Colonic mucosa (tissue), 4 donors: ENCODE results near the gene GUCA1C. TPM values are rescaled to one million over a fixed set of nuclear protein-coding genes. Genes with fewer than 3 reads are reported as not detected.

Source experiments
- DNase-seq: peaks from one replicate; pipeline ENCODE4 v3.0.0-alpha.2; 2020
- H3K27ac ChIP-seq: fragments of 200-600 bp; one replicate; pipeline ENCODE4 v1.8.0; 2021
- H3K27me3 ChIP-seq: fragments of 200-600 bp; one replicate; pipeline ENCODE4 v1.8.0; 2021
- H3K36me3 ChIP-seq: fragments of 200-600 bp; one replicate; pipeline ENCODE4 v1.8.0; 2021
- H3K4me1 ChIP-seq: fragments of 200-600 bp; one replicate; pipeline ENCODE4 v1.8.0; 2021; ENCODE audit warnings: mild to moderate bottlenecking
- H3K4me3 ChIP-seq: fragments of 200-600 bp; one replicate; pipeline ENCODE4 v1.8.0; 2021
- H3K9ac ChIP-seq, 2 donors: one replicate each; pipeline ENCODE4 v1.7.0; 2013; ENCODE audit warnings: control low read depth in 2 of 2, low read depth in 2 of 2, low read length in 2 of 2
- H3K9me3 ChIP-seq: fragments of 200-600 bp; one replicate; pipeline ENCODE4 v1.8.0; 2021
- intact Hi-C: fragments of 100-400 bp; cut with DNase I; formaldehyde crosslinking; loops from one replicate; pipeline ENCODE4 v1.14.1; 2022
- total RNA-seq, 2 donors: library from RNA; stranded (reverse); fragmentation: NEBNext Ultra II Directional in 1 of 2; extraction: Animal tissue kit (Norgen Biotek cat#: 25700) in 1 of 2; gene quantifications; one replicate each; pipeline ENCODE4 v1.2.1, GENCODE V29; 2021
- TF ChIP-seq, protein P1 (sequence below): fragments of 200-600 bp; IDR thresholded peaks from one replicate; pipeline ENCODE4 v1.8.0; 2022; ENCODE audit warnings: antibody characterized with exemption, mild to moderate bottlenecking
- donor health status: healthy.
- donor health status: DM: no; HTN: no; CAD: no.
- donor health status: DM: no; HTN: no; CAD: no.

GUCA1C gene
- total RNA-seq, 2 donors from 2014 or later = not detected

DNA sequence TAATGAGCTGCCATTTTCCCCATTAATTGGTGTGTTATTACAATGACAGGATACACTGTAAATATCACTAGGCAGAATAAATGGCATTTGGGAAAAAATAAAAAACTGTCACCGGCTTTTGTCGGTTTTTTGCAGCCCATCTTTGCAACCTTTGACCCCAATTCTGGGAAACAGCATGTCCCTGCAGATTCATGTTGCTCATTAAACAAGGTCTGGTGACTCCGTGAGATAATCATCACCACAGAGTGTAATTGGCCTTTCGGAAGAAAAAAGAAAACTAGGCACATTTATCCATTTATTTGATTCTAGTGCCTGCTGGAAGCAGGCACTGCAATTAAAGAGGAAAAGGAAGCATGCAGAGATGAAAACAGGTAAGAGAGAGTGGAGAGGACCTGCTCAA is 66.6 kb downstream of the GUCA1C start:
- H3K4me1 ChIP-seq = no peaks in the 10 kb centered on the region
- H3K27me3 ChIP-seq = no peaks in the 10 kb centered on the region
- TF ChIP-seq, protein P1, sequence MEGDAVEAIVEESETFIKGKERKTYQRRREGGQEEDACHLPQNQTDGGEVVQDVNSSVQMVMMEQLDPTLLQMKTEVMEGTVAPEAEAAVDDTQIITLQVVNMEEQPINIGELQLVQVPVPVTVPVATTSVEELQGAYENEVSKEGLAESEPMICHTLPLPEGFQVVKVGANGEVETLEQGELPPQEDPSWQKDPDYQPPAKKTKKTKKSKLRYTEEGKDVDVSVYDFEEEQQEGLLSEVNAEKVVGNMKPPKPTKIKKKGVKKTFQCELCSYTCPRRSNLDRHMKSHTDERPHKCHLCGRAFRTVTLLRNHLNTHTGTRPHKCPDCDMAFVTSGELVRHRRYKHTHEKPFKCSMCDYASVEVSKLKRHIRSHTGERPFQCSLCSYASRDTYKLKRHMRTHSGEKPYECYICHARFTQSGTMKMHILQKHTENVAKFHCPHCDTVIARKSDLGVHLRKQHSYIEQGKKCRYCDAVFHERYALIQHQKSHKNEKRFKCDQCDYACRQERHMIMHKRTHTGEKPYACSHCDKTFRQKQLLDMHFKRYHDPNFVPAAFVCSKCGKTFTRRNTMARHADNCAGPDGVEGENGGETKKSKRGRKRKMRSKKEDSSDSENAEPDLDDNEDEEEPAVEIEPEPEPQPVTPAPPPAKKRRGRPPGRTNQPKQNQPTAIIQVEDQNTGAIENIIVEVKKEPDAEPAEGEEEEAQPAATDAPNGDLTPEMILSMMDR = no peak
- no peaks in the 10 kb centered on the region for H3K9me3 ChIP-seq
- H3K36me3 ChIP-seq = no peaks in the 10 kb centered on the region
- DNase-seq = no peak
- intact Hi-C loops = no loop called here
- no peak overlapping the region for H3K27ac ChIP-seq
- no peak overlapping the region for H3K4me3 ChIP-seq
- H3K9ac ChIP-seq = no peak overlapping the region

DNA sequence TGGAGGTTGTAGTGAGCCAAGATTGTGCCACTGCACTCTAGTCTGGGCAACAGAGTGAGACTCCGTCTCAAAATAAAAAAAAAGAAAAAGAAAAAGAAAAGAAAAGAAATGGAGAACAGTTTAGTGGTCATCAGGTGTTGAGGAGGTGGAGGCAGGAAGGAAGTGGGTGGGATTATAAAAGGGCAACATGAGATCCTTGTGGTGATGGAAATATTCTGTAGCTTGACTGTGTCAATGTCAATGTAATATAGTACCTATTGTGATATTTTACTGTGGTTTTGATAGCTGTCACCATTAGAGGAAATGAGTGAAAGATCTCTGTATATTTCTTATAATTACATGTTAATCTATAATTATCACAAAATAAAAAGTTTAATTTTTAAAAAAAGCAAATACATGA is 70.3 kb downstream of the GUCA1C start:
- H3K27ac ChIP-seq = no peak overlapping the region
- no peaks in the 10 kb centered on the region for H3K36me3 ChIP-seq
- no peaks in the 10 kb centered on the region for H3K9me3 ChIP-seq
- H3K27me3 ChIP-seq = no peaks in the 10 kb centered on the region
- TF ChIP-seq, protein P1 = no peak
- DNase-seq = no peak
- H3K4me3 ChIP-seq = no peak overlapping the region
- intact Hi-C loops = no loop called here
- H3K4me1 ChIP-seq = no peaks in the 10 kb centered on the region
- H3K9ac ChIP-seq = no peak overlapping the region

DNA sequence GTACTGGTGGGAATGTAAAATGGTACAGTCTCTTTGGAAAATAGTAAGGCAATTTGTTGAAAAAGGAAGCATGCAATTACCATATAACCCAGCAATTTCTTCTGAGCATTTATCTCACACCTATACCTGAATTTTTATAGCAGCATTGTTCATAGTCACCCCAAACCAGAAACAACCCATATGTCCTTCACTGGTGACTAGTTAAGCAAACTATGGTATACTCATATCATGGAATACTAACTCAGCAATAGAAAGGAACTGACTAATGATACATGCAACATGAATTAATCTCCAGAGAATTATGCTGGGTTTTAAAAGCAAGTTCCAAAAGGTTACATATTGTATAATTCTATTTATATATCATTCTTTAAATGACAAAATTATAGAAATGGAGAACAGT is 70.9 kb downstream of the GUCA1C start:
- no peak overlapping the region for H3K27ac ChIP-seq
- H3K9me3 ChIP-seq = no peaks in the 10 kb centered on the region
- DNase-seq = no peak
- intact Hi-C loops = no loop called here
- no peak overlapping the region for H3K4me3 ChIP-seq
- H3K4me1 ChIP-seq = no peaks in the 10 kb centered on the region
- H3K9ac ChIP-seq = no peak overlapping the region
- no peaks in the 10 kb centered on the region for H3K36me3 ChIP-seq
- TF ChIP-seq, protein P1 = no peak
- H3K27me3 ChIP-seq = no peaks in the 10 kb centered on the region

DNA sequence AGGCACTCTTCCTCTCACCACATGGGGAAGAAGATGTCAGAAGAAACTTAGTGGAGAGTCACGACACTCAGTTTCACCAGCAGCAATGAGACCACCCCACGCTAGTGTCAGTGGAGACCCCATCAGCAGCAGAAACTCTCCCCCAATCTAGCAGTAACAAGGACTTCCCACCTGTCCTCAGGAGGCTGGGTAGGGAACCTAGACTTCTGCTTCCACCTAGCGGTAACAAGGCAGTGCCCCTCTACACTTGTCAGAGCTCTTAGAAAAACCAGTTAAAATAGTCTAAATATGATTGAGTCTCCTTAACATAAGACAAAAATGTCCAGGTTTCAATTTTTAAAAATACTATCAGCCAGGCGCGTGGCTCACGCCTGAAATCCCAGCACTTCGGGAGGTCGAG is 73.8 kb downstream of the GUCA1C start:
- Histone ChIP-seq H3K9ac (no peak overlapping the region), H3K27me3 (no peaks in the 10 kb centered on the region), H3K27ac (no peak overlapping the region), H3K4me1 (no peaks in the 10 kb centered on the region), H3K4me3 (no peak overlapping the region), H3K9me3 (no peaks in the 10 kb centered on the region), H3K36me3 (no peaks in the 10 kb centered on the region)
- TF ChIP-seq, protein P1 = no peak
- intact Hi-C loops = no loop called here
- DNase-seq = no peak

DNA sequence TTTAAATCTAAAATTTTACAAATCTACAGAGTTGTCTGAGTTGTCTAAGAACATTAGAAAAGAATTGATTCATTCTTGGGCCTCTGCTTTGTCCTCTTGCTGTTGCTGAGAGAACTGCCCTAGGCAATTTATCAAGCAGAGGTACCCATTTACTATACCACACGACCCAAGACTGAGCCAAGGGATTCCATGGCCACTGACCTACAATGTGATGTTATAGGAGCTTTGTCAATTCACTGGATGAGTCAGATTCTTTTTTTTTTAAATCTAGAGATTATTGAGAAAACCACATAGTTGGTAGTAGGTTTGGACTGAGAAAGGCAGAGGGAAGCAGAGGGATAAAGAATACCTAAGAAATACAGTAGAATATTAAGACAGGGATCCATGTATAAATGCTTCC is 75.8 kb downstream of the GUCA1C start:
- H3K4me1 ChIP-seq = no peaks in the 10 kb centered on the region
- H3K36me3 ChIP-seq = no peaks in the 10 kb centered on the region
- DNase-seq = no peak
- no peak overlapping the region for H3K27ac ChIP-seq
- no peak overlapping the region for H3K9ac ChIP-seq
- TF ChIP-seq, protein P1 = no peak
- intact Hi-C loops = no loop called here
- no peaks in the 10 kb centered on the region for H3K9me3 ChIP-seq
- no peak overlapping the region for H3K4me3 ChIP-seq
- no peaks in the 10 kb centered on the region for H3K27me3 ChIP-seq

DNA sequence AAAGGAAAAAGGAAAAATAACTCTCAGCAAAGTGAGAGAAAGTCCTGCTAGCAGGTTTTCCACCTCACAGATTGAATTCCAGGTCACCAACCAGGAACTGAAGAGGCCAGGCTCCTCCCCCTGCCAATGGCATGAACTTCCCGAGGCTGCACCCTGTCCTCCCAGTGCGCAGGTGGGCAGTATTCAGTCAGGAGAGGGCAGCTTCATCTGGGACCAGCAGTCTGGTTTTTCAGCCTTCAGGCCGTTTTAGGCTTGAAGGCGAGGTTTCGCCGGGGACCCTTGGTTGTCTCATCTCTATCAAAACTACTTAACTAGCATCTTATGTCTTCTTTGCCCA is 89.9 kb downstream of the GUCA1C start:
- Histone ChIP-seq H3K4me1 (no peaks in the 10 kb centered on the region), H3K4me3 (no peak overlapping the region), H3K36me3 (no peaks in the 10 kb centered on the region), H3K9ac (no peak overlapping the region), H3K9me3 (no peaks in the 10 kb centered on the region), H3K27me3 (no peaks in the 10 kb centered on the region), H3K27ac (no peak overlapping the region)
- TF ChIP-seq, protein P1 = no peak
- no peak for DNase-seq
- intact Hi-C loops = no loop called here
